ENCODE results near the gene ADSS2. TPM values are rescaled to one million over a fixed set of nuclear protein-coding genes. Genes with fewer than 3 reads are reported as not detected.

ADSS2 gene
- total RNA-seq, 3 donors from 2014 or later: 52.3 to 61.3 (median 57.0) TPM

DNA sequence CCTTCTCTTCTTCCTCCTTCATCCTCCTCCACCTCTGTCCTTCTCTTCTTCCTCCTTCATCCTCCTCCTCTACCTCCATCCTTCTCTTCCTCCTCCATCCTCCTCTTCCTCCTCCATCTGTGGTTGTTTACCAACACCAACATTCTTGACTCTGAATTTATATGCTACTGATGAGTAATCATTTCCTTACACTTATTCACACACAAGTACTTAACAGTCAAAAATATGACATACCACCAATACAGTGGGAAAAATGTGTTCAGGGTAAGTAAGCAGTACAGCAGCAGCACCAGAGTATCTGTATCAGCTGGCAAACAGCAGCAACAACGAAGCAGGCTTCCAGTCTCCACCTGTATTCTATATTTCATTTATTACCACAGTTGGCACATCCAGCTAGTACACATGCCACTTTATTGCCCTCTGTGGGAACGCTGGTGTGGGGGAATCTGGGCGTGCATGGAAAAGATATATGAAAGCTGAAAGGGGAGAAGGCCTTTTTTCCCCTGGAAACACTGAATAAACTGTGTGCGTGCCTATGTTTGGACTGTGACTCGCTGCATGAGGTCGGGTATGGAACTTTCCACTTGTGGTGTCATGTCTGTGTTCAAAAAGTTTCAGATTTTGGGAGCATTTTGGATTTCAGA lies 16.0 kb downstream of the ADSS2 start:
- H3K4me3 Mint-ChIP-seq: peak overlapping the region; percentile 55
- no peaks in the 10 kb centered on the region for H3K9me3 Mint-ChIP-seq
- H3K4me1 Mint-ChIP-seq (ENCODE audit: low read depth): peaks cover 48% of the 10 kb centered on the region
- H3K36me3 Mint-ChIP-seq (ENCODE audit: insufficient read depth): peaks cover 16% of the 10 kb centered on the region
- no peak for DNase-seq
- peak; percentile 88 to 92 for ATAC-seq
- no peaks in the 10 kb centered on the region for H3K27me3 Mint-ChIP-seq (ENCODE audit: low read depth)

- peaks cover 25% of the 10 kb centered on the region for H3K36me3 Mint-ChIP-seq (ENCODE audit: insufficient read depth)
- peaks cover 16% of the 10 kb centered on the region for H3K4me1 Mint-ChIP-seq (ENCODE audit: low read depth)
- no peaks in the 10 kb centered on the region for H3K9me3 Mint-ChIP-seq
- no peak for DNase-seq
- no peaks in the 10 kb centered on the region for H3K27me3 Mint-ChIP-seq (ENCODE audit: low read depth)
- ATAC-seq: no peak
- no peak overlapping the region for H3K4me3 Mint-ChIP-seq
Observed at GRCh38 chr1:244431166-244431565, 20.5 kb downstream of the ADSS2 start.

GRCh38 chr1:244429818-244430217 lies 21.9 kb downstream of the ADSS2 start:
- Mint-ChIP-seq H3K4me3 (no peak overlapping the region), H3K9me3 (no peaks in the 10 kb centered on the region), H3K4me1 (ENCODE audit: low read depth) (peaks cover 10% of the 10 kb centered on the region), H3K27me3 (ENCODE audit: low read depth) (no peaks in the 10 kb centered on the region), H3K36me3 (ENCODE audit: insufficient read depth) (peaks cover 20% of the 10 kb centered on the region)
- ATAC-seq (no peak), DNase-seq (no peak)

DNA sequence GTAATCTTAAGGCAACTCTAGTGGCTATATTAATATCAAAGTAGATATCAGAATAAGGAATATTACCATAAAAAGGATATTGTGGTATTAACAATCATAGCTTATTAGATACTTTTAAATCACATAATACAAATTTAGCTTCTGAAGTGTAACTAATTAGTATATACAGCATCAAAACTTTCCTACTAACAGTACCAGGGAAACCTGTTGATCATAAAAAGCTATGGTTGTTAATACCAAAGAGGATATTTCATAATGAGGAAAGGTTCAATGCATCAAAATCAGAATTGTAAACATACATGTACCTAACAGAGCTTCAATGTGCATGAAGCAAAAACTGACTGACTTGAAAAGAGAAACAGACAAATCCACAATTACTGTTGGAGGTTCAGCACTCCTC lies 24.1 kb downstream of the ADSS2 start:
- Mint-ChIP-seq H3K4me1 (ENCODE audit: low read depth) (peaks cover 11% of the 10 kb centered on the region), H3K27me3 (ENCODE audit: low read depth) (no peaks in the 10 kb centered on the region), H3K4me3 (no peak overlapping the region), H3K36me3 (ENCODE audit: insufficient read depth) (peaks cover 32% of the 10 kb centered on the region), H3K9me3 (no peaks in the 10 kb centered on the region)
- DNase-seq (no peak), ATAC-seq (no peak)

DNA sequence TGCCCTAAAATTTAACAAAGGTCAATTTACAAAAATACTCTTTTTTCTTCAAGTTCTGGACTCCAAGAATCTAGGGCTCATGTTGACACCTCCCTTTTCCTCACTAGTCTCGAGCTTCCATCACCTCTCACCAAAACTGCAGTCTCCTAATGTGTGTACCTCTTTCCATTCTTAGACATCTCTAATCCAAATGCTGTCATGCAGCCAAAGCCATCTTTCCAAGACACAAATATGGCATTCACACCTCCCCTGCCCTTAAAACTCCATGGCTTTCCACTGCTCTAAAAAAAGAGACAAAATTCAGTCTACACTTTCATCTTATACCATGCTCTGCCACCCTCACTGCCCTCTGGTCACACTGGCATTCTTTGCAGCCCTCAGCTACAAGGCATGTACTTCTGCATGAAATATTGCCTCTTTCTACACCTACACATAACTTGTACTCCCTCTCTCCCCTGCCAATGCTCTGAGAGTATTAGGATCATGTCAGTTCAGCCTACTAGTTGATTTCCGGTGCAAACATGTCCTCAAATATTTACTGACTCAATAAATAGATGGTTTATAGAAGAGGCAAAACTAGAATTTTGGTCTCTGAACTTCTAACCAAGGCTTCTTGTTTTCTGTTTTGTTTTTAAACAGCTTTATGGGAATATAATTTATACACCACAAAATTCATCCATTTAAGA lies 26.9 kb downstream of the ADSS2 start:
- no peak for ATAC-seq
- Mint-ChIP-seq H3K27me3 (ENCODE audit: low read depth) (no peaks in the 10 kb centered on the region), H3K9me3 (no peaks in the 10 kb centered on the region), H3K4me3 (no peak overlapping the region), H3K4me1 (ENCODE audit: low read depth) (peaks cover 11% of the 10 kb centered on the region), H3K36me3 (ENCODE audit: insufficient read depth) (peaks cover 44% of the 10 kb centered on the region)
- no peak for DNase-seq

- ATAC-seq: no peak
- peaks cover 8% of the 10 kb centered on the region for H3K4me1 Mint-ChIP-seq (ENCODE audit: low read depth)
- H3K27me3 Mint-ChIP-seq (ENCODE audit: low read depth): no peaks in the 10 kb centered on the region
- H3K4me3 Mint-ChIP-seq: no peak overlapping the region
- no peaks in the 10 kb centered on the region for H3K9me3 Mint-ChIP-seq
- DNase-seq: no peak
- peaks cover 56% of the 10 kb centered on the region for H3K36me3 Mint-ChIP-seq (ENCODE audit: insufficient read depth)
Observed at GRCh38 chr1:244422174-244422573, 29.5 kb downstream of the ADSS2 start.

GRCh38 chr1:244419024-244419423 lies 32.7 kb downstream of the ADSS2 start:
- ATAC-seq (no peak), DNase-seq (no peak)
- Mint-ChIP-seq H3K9me3 (no peaks in the 10 kb centered on the region), H3K4me3 (no peak overlapping the region), H3K36me3 (ENCODE audit: insufficient read depth) (peaks cover 72% of the 10 kb centered on the region), H3K27me3 (ENCODE audit: low read depth) (no peaks in the 10 kb centered on the region), H3K4me1 (ENCODE audit: low read depth) (peaks cover 4% of the 10 kb centered on the region)

DNA sequence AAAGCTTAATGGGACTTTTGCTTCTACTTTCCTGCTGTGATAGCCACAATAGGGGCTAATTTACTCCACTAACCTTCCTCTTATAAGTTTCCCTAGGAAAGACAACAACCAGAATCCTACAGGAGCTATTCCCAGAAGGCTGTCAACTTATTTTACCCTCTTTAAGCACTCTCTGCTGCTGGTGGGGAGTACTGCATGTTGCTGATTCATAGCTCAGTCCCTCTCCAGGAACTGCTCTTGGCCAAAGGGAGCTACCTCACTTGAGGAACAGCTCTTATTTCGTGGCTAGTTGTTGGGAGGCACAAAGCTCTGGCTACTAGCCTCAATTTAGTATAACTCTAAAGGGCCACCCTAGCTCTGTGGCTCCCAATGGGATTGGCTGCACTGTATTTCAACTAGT lies 37.2 kb downstream of the ADSS2 start:
- no peak overlapping the region for H3K4me3 Mint-ChIP-seq
- H3K27me3 Mint-ChIP-seq (ENCODE audit: low read depth): no peaks in the 10 kb centered on the region
- H3K9me3 Mint-ChIP-seq: no peaks in the 10 kb centered on the region
- peaks cover 3% of the 10 kb centered on the region for H3K4me1 Mint-ChIP-seq (ENCODE audit: low read depth)
- ATAC-seq (no peak), DNase-seq (no peak)
- peaks cover 84% of the 10 kb centered on the region for H3K36me3 Mint-ChIP-seq (ENCODE audit: insufficient read depth)

DNA sequence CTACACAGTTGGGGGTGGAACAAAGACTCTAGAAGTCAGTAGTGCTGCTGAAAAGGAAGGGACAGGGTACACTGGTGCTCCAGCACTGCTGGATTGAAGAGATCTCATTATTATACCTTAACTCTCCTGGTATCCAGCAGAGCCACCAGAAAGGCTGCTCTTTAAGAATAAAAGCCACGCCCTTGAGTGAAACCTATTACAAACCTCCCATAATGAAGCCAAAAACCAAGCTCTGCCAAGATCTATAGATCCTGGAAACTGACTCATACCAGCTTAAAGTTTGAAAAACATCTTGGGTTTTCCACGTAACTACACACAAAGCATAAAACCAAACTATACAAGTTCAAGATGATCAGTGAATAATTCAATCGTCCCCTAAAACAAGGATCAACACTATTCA lies 38.0 kb downstream of the ADSS2 start:
- Mint-ChIP-seq H3K4me3 (no peak overlapping the region), H3K27me3 (ENCODE audit: low read depth) (no peaks in the 10 kb centered on the region), H3K4me1 (ENCODE audit: low read depth) (peaks cover 3% of the 10 kb centered on the region), H3K9me3 (no peaks in the 10 kb centered on the region), H3K36me3 (ENCODE audit: insufficient read depth) (peaks cover 85% of the 10 kb centered on the region)
- no peak for DNase-seq
- ATAC-seq: no peak

- H3K4me3 Mint-ChIP-seq: no peak overlapping the region
- DNase-seq (no peak), ATAC-seq (no peak)
- H3K36me3 Mint-ChIP-seq (ENCODE audit: insufficient read depth): peaks cover 86% of the 10 kb centered on the region
- no peaks in the 10 kb centered on the region for H3K9me3 Mint-ChIP-seq
- H3K27me3 Mint-ChIP-seq (ENCODE audit: low read depth): no peaks in the 10 kb centered on the region
- H3K4me1 Mint-ChIP-seq (ENCODE audit: low read depth): peaks cover 3% of the 10 kb centered on the region
Observed at GRCh38 chr1:244412176-244412575, 39.5 kb downstream of the ADSS2 start.

GRCh38 chr1:244409701-244410100 lies 42.0 kb downstream of the ADSS2 start:
- Mint-ChIP-seq H3K27me3 (ENCODE audit: low read depth) (no peaks in the 10 kb centered on the region), H3K36me3 (ENCODE audit: insufficient read depth) (peaks cover 86% of the 10 kb centered on the region), H3K4me1 (ENCODE audit: low read depth) (peaks cover 3% of the 10 kb centered on the region), H3K4me3 (no peak overlapping the region), H3K9me3 (peaks cover 3% of the 10 kb centered on the region)
- no peak for DNase-seq
- ATAC-seq: no peak

GRCh38 chr1:244406337-244406736 lies 45.4 kb downstream of the ADSS2 start:
- peaks cover 86% of the 10 kb centered on the region for H3K36me3 Mint-ChIP-seq (ENCODE audit: insufficient read depth)
- ATAC-seq: no peak
- no peak for DNase-seq
- H3K27me3 Mint-ChIP-seq (ENCODE audit: low read depth): no peaks in the 10 kb centered on the region
- H3K4me3 Mint-ChIP-seq: no peak overlapping the region
- H3K9me3 Mint-ChIP-seq: peaks cover 26% of the 10 kb centered on the region
- H3K4me1 Mint-ChIP-seq (ENCODE audit: low read depth): peaks cover under 1% of the 10 kb centered on the region

GRCh38 chr1:244405856-244406255 lies 45.9 kb downstream of the ADSS2 start:
- Mint-ChIP-seq H3K4me3 (no peak overlapping the region), H3K4me1 (ENCODE audit: low read depth) (peaks cover 1% of the 10 kb centered on the region), H3K27me3 (ENCODE audit: low read depth) (no peaks in the 10 kb centered on the region), H3K9me3 (peaks cover 31% of the 10 kb centered on the region), H3K36me3 (ENCODE audit: insufficient read depth) (peaks cover 86% of the 10 kb centered on the region)
- ATAC-seq (no peak), DNase-seq (no peak)

DNA sequence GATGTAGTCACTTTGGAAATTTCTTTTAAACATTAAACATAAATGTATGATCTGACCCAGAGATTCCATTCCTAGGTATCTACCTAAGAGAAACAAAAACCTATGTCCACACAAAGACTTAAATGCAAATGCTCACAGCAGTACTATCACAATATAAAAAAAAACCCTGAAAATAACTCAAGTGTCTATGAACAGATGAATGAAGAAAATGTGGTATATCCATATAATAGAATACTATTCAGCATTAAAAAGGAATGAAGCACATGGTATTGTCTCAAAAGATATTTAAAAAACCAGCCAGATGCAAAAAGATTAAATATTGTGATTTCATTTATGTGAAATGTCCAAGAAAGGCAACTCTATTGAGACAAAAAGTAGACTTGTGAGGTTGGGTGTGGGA lies 48.3 kb downstream of the ADSS2 start:
- no peak for ATAC-seq
- Mint-ChIP-seq H3K9me3 (peaks cover 34% of the 10 kb centered on the region), H3K4me1 (ENCODE audit: low read depth) (peaks cover 1% of the 10 kb centered on the region)

GRCh38 chr1:244400974-244401373 lies 50.7 kb downstream of the ADSS2 start:
- Mint-ChIP-seq H3K4me3 (no peak overlapping the region), H3K27me3 (ENCODE audit: low read depth) (no peaks in the 10 kb centered on the region)
- DNase-seq: no peak

More for the DNA sequence above, 48.3 kb downstream of the ADSS2 start:
- Mint-ChIP-seq H3K4me3 (no peak overlapping the region), H3K27me3 (ENCODE audit: low read depth) (no peaks in the 10 kb centered on the region), H3K36me3 (ENCODE audit: insufficient read depth) (peaks cover 69% of the 10 kb centered on the region)
- DNase-seq: no peak

More at GRCh38 chr1:244400974-244401373, 50.7 kb downstream of the ADSS2 start:
- H3K4me1 Mint-ChIP-seq (ENCODE audit: low read depth): peaks cover 1% of the 10 kb centered on the region
- H3K36me3 Mint-ChIP-seq (ENCODE audit: insufficient read depth): peaks cover 47% of the 10 kb centered on the region
- ATAC-seq: no peak
- H3K9me3 Mint-ChIP-seq: peaks cover 31% of the 10 kb centered on the region

Data from activated T-cell treated with anti-CD3 and anti-CD28 coated beads, Interleukin-2, amount 50 U/mL, for 4 hours (primary cell).